Neural progenitor cell (in vitro differentiated cells): ENCODE results near the gene ACAP2.

ENCODE experiments used
- CTCF ChIP-seq: fragments of 200-600 bp; sonication (generic); IDR thresholded peaks from 2 replicates; pipeline ENCODE4 v1.5.1; 2017; ENCODE audit warnings: antibody characterized with exemption, mild to moderate bottlenecking
- EZH2phosphoT487 ChIP-seq: fragments of 200-600 bp; sonication (generic); IDR thresholded peaks from 2 replicates; pipeline ENCODE4 v1.6.1; 2017; ENCODE audit warnings: antibody characterized with exemption

DNA sequence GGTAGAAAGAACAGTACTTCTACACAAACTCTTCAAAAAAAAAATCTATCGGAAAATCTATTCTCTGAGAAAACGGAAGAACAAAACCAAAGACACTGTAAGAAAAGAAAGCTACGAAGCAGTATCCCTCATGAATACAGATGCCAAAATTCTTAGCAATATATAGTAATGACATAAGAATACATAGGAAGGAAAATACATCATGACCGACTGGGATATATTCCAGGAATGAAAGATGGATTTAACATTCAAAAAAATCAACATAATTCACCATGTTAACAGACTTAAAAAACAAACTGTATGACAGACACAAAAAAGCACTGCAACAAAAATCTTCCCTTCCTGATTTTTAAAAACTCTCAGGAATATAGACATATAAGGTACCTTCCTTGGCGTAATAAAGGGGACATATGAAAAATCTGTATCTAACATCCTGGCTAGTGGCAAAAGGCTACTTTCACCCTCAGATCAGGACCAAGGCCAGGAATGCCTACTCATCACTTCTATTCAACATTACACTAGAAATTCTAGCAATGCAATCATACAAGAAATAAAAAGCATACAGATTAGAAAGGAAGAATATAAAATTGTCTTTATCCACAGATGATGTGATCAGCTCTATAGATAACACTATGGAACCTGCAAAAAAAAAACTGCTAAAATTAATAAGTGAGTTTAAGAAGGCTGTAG is 94.2 kb downstream of the ACAP2 start:
- TF ChIP-seq CTCF (no peak), EZH2phosphoT487 (no peak)
